H9 (cell line): ENCODE measurements around the gene SEPHS1. TPM values are rescaled to one million over a fixed set of nuclear protein-coding genes. Genes with fewer than 3 reads are reported as not detected.

ENCODE experiments used
- DNase-seq: peaks from one replicate; pipeline ENCODE4 v3.0.0-alpha.2; 2017
- H2AFZ ChIP-seq: one replicate; pipeline ENCODE4 v1.6.1; 2013; ENCODE audit warnings: mild to moderate bottlenecking, low read length, control low read depth, moderate library complexity
- H2AK5ac ChIP-seq: 2 replicates; pipeline ENCODE4 v1.6.1; 2013; ENCODE audit warnings: low read length, control low read depth, mixed read lengths; ENCODE audit not compliant: insufficient read length
- H2BK120ac ChIP-seq: one replicate; pipeline ENCODE4 v1.6.1; 2013; ENCODE audit warnings: low read depth, mild to moderate bottlenecking, low read length, control low read depth, inconsistent platforms; ENCODE audit not compliant: poor library complexity, severe bottlenecking
- H2BK12ac ChIP-seq: 2 replicates; pipeline ENCODE4 v1.6.1; 2013; ENCODE audit warnings: low read length, control low read depth, mixed read lengths, low read depth; ENCODE audit not compliant: insufficient read length
- H2BK15ac ChIP-seq: 2 replicates; pipeline ENCODE4 v1.6.1; 2013; ENCODE audit warnings: low read depth, low read length, control low read depth
- H2BK20ac ChIP-seq: one replicate; pipeline ENCODE4 v1.6.1; 2013; ENCODE audit warnings: low read depth, mild to moderate bottlenecking, low read length, control low read depth, inconsistent platforms; ENCODE audit not compliant: poor library complexity, severe bottlenecking
- H2BK5ac ChIP-seq: 2 replicates; pipeline ENCODE4 v1.6.1; 2013; ENCODE audit warnings: low read length, control low read depth, mixed read lengths; ENCODE audit not compliant: insufficient read length
- H3K14ac ChIP-seq: 2 replicates; pipeline ENCODE4 v1.6.1; 2013; ENCODE audit warnings: low read length, control low read depth; ENCODE audit not compliant: insufficient read depth
- H3K18ac ChIP-seq: 2 replicates; pipeline ENCODE4 v1.6.1; 2013; ENCODE audit warnings: low read depth, mild to moderate bottlenecking, mixed read lengths, low read length, control low read depth; ENCODE audit not compliant: insufficient read length
- H3K23ac ChIP-seq: 2 replicates; pipeline ENCODE4 v1.6.1; 2013; ENCODE audit warnings: low read length, control low read depth, mixed read lengths, low read depth; ENCODE audit not compliant: insufficient read length
- H3K23me2 ChIP-seq: 2 replicates; pipeline ENCODE4 v1.6.1; 2013; ENCODE audit warnings: low read depth, mild to moderate bottlenecking, mixed read lengths, low read length, control low read depth; ENCODE audit not compliant: insufficient read length, poor library complexity, severe bottlenecking
- H3K27ac ChIP-seq: 2 replicates; pipeline ENCODE4 v1.5.1; 2013; ENCODE audit warnings: low read length, control low read depth, mixed read lengths, low read depth; ENCODE audit not compliant: insufficient read length
- H3K27me3 ChIP-seq: 2 replicates; pipeline ENCODE4 v1.6.1; 2013; ENCODE audit warnings: low read length, control low read depth, inconsistent platforms; ENCODE audit not compliant: insufficient read depth
- H3K4ac ChIP-seq: 2 replicates; pipeline ENCODE4 v1.6.1; 2013; ENCODE audit warnings: low read depth, mild to moderate bottlenecking, control low read depth, inconsistent platforms, low read length, moderate library complexity
- H3K4me1 ChIP-seq: 2 replicates; pipeline ENCODE4 v1.6.1; 2013; ENCODE audit warnings: low read length, control low read depth, inconsistent platforms; ENCODE audit not compliant: insufficient read depth
- H3K4me2 ChIP-seq: 2 replicates; pipeline ENCODE4 v1.6.1; 2013; ENCODE audit warnings: low read length, control low read depth, mixed read lengths; ENCODE audit not compliant: insufficient read length, insufficient read depth
- H3K56ac ChIP-seq: 2 replicates; pipeline ENCODE4 v1.6.1; 2013; ENCODE audit warnings: low read depth, mild to moderate bottlenecking, mixed read lengths, low read length, control low read depth; ENCODE audit not compliant: insufficient read length
- H3K79me1 ChIP-seq: 2 replicates; pipeline ENCODE4 v1.6.1; 2013; ENCODE audit warnings: low read depth, mild to moderate bottlenecking, moderate library complexity, low read length, control low read depth, inconsistent platforms; ENCODE audit not compliant: insufficient read depth, poor library complexity, severe bottlenecking
- H3K79me2 ChIP-seq: 2 replicates; pipeline ENCODE4 v1.6.1; 2013; ENCODE audit warnings: low read length, control low read depth, inconsistent platforms; ENCODE audit not compliant: insufficient read depth
- H3K9ac ChIP-seq: 2 replicates; pipeline ENCODE4 v1.6.1; 2013; ENCODE audit warnings: low read length, control low read depth, mixed read lengths; ENCODE audit not compliant: insufficient read length; ENCODE audit errors: extremely low read depth
- H3K9me3 ChIP-seq: one replicate; pipeline ENCODE4 v1.6.1; 2013; ENCODE audit warnings: low read depth, low read length, inconsistent platforms; ENCODE audit not compliant: control insufficient read depth
- H3T11ph ChIP-seq: one replicate; pipeline ENCODE4 v1.6.1; 2013; ENCODE audit warnings: mild to moderate bottlenecking, low read length, control low read depth, inconsistent platforms
- H4K20me1 ChIP-seq: one replicate; pipeline ENCODE4 v1.6.1; 2013; ENCODE audit not compliant: control insufficient read depth, insufficient read length, insufficient read depth
- H4K5ac ChIP-seq: 2 replicates; pipeline ENCODE4 v1.6.1; 2013; ENCODE audit warnings: low read depth, mild to moderate bottlenecking, mixed read lengths, low read length, control low read depth; ENCODE audit not compliant: insufficient read length
- H4K8ac ChIP-seq: replicated peaks from 2 replicates; pipeline ENCODE4 v1.6.1; 2013; ENCODE audit warnings: low read length, control low read depth, mixed read lengths, low read depth; ENCODE audit not compliant: insufficient read length
- H4K91ac ChIP-seq: 2 replicates; pipeline ENCODE4 v1.6.1; 2013; ENCODE audit warnings: low read depth, mild to moderate bottlenecking, moderate library complexity, mixed read lengths, low read length, control low read depth; ENCODE audit not compliant: insufficient read length
- H3K27ac Mint-ChIP-seq, 3 experiments: 2 replicates in 2 of 3; 3 replicates in 1 of 3; pipeline ENCODE4 v1.8.0; 2020 to 2021; ENCODE audit warnings: mixed read lengths in 3 of 3, mild to moderate bottlenecking in 1 of 3, moderate library complexity in 1 of 3
- H3K27me3 Mint-ChIP-seq: 2 replicates; pipeline ENCODE4 v1.8.0; 2021; ENCODE audit warnings: low read depth, mild to moderate bottlenecking, moderate library complexity, mixed read lengths
- H3K36me3 Mint-ChIP-seq, 3 experiments: 2 replicates in 2 of 3; 3 replicates in 1 of 3; pipeline ENCODE4 v1.8.0; 2020 to 2021; ENCODE audit warnings: low read depth in 3 of 3, mixed read lengths in 3 of 3; ENCODE audit not compliant: insufficient read depth in 1 of 3
- H3K4me1 Mint-ChIP-seq, 2 experiments: 2 replicates each; pipeline ENCODE4 v1.8.0; 2020; ENCODE audit warnings: mixed read lengths in 2 of 2
- H3K4me3 Mint-ChIP-seq, 2 experiments: 2 replicates in 1 of 2; 3 replicates in 1 of 2; pipeline ENCODE4 v1.8.0; 2020 to 2021; ENCODE audit warnings: mild to moderate bottlenecking in 2 of 2, mixed read lengths in 2 of 2, moderate library complexity in 1 of 2
- H3K9me3 Mint-ChIP-seq, 2 experiments: 2 replicates in 1 of 2; 3 replicates in 1 of 2; pipeline ENCODE4 v1.8.0; 2020; ENCODE audit warnings: mild to moderate bottlenecking in 2 of 2, mixed read lengths in 2 of 2, moderate library complexity in 1 of 2
- CTCF ChIP-seq: fragments of 200-600 bp; sonication (generic); conservative IDR thresholded peaks from 3 replicates; pipeline ENCODE4 v1.8.0; 2021; ENCODE audit warnings: antibody characterized with exemption, mild to moderate bottlenecking
- WGBS: extraction: QIAGEN DNeasy Blood & Tissue Kit; methylation state at CpG from one replicate; pipeline ENCODE4 v1.1.7; 2013; ENCODE audit warnings: missing lambda C conversion rate, low lambda C conversion rate, mixed read lengths; ENCODE audit not compliant: insufficient read length; ENCODE audit errors: extremely low coverage; 5-methylcytosine and 5-hydroxymethylcytosine counted together
- total RNA-seq: library from RNA; stranded (reverse); gene quantifications from 2 replicates; pipeline ENCODE4 v1.2.1, GENCODE V29; 2021

SEPHS1 gene
- total RNA-seq, 1 experiment from 2014 or later = 366 TPM

- Histone ChIP-seq H2AFZ (no peak overlapping the region), H3K23ac (no peak overlapping the region), H2BK5ac (no peak overlapping the region), H3K14ac (no peak overlapping the region), H3K18ac (no peak overlapping the region), H3K79me1 (no peaks in the 10 kb centered on the region), H2BK20ac (no peak overlapping the region), H2BK15ac (no peak overlapping the region), H3K23me2 (peaks cover 6% of the 10 kb centered on the region), H4K20me1 (no peaks in the 10 kb centered on the region), H2AK5ac (no peak overlapping the region), H3K4me2 (no peak overlapping the region), H3K9me3 (no peaks in the 10 kb centered on the region), H3K79me2 (no peaks in the 10 kb centered on the region), H2BK120ac (no peak overlapping the region), H3K4me1 (no peaks in the 10 kb centered on the region), H2BK12ac (no peak overlapping the region), H3K56ac (no peak overlapping the region), H3K27ac (no peak overlapping the region), H3K9ac (no peak overlapping the region), H3K4ac (no peak overlapping the region), H3K27me3 (no peaks in the 10 kb centered on the region), H4K5ac (no peak overlapping the region), H4K8ac (no peak overlapping the region), H4K91ac (no peak overlapping the region), H3T11ph (no peak overlapping the region)
- DNase-seq = no peak
- no CpG with 5 or more reads among the region's 23 CpGs for WGBS
- H3K4me3 Mint-ChIP-seq = peak overlapping the region; percentile 75 to 80; a peak in 3 of 5 replicates
- no peak for TF ChIP-seq CTCF
- no peak overlapping the region for H3K27ac Mint-ChIP-seq
- H3K9me3 Mint-ChIP-seq = no peaks in the 10 kb centered on the region
- H3K4me1 Mint-ChIP-seq = peaks cover 12 to 13% of the 10 kb centered on the region in 2 experiments
- no peaks in the 10 kb centered on the region; a peak in 1 of 7 replicates for H3K36me3 Mint-ChIP-seq
- H3K27me3 Mint-ChIP-seq = peaks cover 14% of the 10 kb centered on the region
Measured at GRCh38 chr10:13302821-13303555, 45.1 kb downstream of the SEPHS1 start.
